HG03196 (cell line): ENCODE results near the gene HSPA4.
A peak's percentile ranks its signal among the peaks of the same experiment; 100 is the strongest.
"Not testable (repeated sequence)": the region's sequence is repeated elsewhere in the genome, so short reads cannot be mapped to it uniquely, and the experiment has no call there.

Experiments used
- ATAC-seq: cut with Tn5 transposase; IDR thresholded peaks from one replicate; pipeline ENCODE4 v1.9.1; 2021; ENCODE audit not compliant: unreplicated experiment

The HSPA4 gene

DNA sequence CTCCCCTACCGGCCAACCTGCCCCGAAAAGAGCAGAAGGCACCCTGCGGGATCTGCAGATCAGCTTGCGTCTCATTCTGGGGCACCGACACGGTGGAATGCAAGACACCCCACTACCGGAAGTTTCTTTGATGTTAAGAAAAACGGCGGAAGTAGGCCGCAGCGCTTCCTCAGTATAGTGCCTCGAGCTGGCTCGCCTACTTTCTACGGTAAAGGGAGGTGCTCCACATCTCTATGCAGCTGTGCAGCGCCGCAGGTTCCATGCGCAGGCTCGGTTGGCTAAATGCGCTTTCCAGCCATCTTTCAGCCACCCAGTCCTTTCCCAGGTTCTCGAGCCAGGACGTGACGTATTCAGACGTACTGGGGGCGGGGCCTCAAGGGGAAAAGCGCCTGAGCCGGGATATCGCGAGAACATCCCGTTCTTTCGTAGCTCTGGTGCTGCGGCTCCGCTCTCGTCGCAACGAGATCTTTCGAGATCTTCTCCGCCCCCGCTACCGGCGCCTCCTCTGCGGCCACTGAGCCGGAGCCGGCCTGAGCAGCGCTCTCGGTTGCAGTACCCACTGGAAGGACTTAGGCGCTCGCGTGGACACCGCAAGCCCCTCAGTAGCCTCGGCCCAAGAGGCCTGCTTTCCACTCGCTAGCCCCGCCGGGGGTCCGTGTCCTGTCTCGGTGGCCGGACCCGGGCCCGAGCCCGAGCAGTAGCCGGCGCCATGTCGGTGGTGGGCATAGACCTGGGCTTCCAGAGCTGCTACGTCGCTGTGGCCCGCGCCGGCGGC is at the start of gene HSPA4:
Gene HSPA4 (plus strand): TSS at position 472 of the 775 bp plus-strand sequence. CDS start 238 bp downstream, at position 710.
- peak; percentile 78 for ATAC-seq

DNA sequence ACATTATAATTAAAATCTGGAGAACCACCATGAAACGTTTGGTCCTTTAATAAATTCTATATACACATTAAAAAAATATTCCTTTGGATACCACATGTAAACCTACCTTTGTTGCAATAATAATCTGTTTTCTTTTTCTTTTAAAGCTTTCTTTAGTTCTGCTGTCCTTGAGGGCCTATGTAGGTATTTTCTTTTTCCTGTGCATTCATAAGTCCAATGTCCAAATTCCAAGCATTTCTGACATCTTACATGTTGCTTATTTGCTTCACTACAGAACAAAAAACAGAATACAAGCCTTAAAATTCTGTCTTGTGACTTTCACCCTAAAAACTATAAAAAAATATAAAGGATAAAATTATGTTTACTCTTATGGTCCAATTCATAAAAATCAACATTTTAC is 45.2 kb upstream of the HSPA4 start:
- ATAC-seq: no peak

DNA sequence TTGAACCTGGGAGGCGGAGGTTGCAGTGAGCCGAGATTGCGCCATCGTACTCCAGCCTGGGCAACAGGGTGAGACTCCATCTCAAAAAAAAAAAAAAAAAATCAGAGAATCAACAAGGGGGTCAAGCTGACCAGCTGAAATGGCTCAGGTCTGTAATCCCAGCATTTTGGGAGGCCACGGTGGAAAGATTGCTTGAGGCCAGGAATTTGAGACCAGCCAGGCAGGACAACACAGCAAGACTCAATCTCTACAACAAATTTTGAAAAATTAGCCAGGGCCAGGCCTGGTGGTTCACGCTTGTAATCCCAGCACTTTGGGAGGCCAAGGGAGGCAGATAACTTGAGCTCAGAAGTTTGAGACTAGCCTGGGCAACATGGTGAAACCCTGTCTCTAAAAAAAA is 43.4 kb upstream of the HSPA4 start:
- ATAC-seq: not testable (repeated sequence)

DNA sequence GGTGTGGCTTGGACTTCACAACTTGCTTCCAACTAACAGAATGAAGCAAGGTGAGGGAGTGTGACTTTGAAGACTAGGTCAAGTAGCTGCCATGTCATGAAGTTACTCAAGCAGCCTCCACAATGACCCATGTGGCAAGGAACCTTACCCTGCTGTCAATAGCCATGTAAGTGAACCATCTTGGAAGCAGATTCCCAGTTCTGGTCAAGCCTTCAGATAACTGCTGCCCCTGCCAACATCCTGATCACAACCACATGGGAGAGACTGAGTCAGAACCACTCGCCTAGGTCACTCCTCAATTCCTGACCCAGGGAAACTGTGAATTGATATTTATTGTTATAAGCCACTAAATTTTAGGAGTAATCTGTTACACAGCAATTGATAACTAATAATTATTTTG is 36.3 kb upstream of the HSPA4 start:
- ATAC-seq: no peak

DNA sequence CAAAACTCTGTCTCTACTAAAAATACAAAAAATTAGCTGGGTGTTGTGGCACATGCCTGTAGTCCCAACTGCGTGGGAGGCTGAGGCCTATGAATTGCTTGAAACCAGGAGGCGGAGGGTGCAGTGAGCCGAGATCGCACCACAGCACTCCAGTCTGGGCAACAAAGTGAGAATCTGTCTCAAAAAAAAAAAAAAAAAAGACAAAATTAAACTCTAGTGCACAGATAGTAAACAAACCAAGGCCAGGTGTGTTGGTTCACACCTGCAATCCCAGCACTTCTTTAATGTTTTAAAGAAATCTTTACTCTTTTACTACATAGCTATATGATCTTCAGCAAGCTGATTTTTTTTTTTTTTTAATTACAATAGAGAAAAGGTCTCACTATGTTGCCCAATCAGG is 33.8 kb upstream of the HSPA4 start:
- ATAC-seq: no peak

DNA sequence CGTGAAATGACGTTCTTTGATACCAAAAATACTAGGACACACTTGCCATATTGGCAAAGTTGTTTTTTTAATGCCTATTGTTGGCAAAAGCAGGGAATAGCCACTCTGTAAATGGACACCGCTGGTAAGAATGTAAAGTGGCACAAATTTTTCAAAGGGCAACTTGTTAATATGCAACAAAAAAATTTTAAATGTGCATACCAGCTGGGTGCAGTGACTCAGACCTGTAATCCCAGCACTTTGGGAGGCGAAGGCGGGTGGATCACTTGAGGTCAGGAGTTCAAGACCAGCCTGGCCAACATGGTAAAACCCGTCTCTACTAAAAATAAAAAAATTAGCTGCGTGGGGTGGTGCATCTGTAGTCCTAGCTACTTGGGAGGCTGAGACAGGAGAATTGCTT is 32.3 kb upstream of the HSPA4 start:
- ATAC-seq: not testable (repeated sequence)

DNA sequence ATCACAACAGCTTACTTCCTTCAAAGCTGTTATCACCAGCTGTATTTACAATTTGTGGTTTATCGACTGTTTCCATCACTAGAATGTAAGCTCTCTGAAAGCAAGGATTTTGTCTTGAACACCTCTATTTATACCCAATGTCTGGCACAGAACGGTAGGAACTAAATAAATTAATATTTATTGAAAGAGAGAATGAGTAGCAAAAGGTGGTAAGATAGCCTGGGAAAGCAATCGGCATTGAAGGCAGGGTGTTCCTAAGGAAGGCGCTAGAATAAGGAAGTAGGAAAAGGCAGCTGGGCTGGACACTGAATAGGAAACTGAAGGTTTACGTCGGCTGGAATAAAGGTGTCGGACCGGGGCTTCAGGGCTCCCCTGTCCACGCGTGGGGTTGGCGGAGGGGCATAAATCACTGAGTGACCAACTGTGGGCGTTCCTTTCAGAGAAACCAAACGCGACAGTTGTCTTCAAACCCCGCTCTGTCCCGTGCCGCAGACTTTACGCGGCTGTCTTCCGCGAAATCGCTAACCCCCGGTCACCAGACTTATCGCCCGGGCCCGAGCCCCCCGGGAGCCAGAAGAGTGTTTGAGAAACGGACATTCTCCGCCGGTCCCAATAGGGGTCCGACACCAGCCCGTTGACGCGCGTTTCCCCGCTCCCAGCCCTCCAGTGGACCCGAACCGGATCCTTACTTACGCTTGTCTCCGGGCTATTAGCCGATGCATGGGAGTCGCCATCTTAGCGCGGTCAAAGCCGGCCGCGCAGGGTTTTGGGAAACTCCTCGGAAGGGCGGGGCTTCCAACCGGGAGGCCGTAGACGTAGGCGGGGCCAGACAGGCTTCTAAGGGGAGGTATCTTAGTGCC is 25.8 kb upstream of the HSPA4 start, which contains the start of gene ZCCHC10:
Gene ZCCHC10 (minus strand): TSS at position 746 of the 860 bp plus-strand sequence. CDS start 12 bp downstream, at position 734.
- ATAC-seq: peak; percentile 97

DNA sequence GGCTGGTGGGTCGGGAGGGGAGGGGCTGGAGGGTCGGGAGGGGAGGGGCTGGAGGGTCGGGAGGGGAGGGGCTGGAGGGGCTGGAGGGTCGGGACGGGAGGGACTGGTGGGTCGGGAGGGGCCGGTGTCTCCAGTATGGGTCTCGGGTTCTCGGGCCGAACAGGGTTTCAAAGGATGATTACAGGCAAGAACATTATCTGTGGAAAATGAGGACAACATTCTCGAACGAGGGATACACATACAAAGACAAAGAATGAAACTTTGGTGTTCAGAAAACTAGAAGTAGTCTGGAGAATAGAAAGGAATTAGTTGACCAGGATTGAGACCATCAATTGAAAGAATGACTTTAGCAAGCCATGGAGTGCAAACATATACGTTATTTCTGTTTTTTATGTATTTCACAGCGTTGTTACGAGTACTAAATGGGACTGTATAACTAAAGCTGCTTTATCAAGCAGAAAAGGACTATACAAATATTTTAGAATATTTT is 25.1 kb upstream of the HSPA4 start:
- no peak for ATAC-seq

DNA sequence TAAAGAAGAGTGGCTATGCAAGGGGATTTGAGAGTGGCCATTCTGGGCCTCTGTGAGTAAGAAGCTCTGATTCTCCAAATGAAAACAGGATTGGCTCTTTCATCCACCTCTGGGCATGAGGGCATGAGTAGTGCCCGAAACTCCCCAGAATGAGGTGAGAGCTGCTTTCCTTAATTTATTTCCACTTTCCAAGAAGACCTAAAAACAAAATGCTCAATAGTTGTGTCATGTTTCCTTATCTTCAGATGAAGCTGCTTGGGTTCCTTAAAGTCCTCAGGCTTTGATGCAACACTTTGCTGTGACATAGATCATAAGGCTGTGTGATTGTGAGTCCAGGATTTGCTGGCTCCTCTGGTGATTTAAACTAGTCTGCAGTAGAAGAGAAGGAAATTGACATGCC is 22.4 kb upstream of the HSPA4 start:
- no peak for ATAC-seq

DNA sequence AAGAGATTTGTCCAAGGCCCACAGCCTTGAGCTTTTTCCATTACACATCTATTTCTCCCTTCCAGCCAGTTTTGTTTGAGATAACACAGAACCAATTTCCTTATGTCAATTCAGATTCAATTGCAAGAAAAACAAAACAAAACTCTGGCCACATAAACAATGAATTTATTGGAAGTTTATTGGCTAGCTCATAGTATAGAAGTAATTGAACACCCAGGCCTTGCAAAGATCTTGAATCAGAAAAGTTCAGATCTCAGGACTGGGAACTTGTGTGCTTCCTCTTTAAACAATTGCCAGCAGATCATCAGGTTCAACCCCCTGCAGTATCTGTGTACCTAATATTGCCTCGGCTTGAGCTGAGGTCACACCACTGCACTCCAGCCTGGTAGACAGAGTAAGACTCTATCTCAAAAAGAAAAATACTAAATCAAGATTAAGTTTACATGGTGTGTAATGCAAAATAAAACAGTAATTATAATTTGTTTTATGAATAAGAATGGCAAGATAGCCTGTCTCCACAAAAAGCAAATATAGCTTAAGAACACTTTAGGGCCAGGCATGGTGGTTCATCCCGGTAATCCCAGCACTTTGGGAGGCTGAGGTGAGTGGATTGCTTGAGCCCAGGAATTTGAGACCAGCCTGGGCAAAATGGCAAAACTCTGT is 21.3 kb upstream of the HSPA4 start:
- no peak for ATAC-seq

DNA sequence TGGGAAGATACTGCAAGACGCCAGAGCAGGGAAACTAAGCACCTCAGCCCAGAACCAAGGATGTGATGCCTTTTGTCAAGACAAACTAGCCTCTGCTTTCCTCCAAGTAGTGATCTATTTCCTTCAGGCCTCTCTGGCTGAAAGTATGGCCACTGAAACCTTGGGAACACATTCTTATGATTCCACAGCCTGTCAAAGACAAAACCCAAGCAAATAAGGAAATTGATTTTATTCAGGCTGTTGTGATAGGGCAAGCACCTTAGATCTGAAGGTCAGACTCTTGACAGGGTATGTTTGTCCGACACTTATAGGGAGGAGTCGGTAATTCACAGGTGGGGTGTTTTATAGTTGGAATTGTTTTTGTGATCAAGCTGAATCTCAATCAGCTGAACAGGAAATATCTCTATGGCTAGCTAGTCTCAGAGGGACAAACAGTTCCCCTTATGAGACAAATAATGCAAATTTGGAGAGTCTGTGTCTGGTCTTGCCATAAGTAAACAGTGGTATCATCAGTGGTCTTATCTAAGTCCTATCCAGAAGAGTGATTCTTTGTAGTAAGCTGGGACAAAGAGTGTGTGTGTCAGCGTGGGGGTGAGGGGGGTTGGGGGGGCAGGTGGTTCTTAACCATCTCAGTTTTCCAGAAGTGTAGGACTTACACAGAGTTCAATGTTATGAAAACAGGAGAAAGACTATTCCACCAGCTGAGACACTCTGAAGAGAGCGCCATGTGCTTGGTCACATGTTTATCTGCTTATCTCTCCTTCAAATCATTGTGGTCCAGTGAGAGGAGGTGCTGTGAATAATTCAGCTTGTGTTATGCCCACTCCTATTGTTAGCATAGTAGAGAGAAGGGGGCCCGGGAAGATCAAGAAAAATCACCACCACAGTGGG is 18.7 kb upstream of the HSPA4 start:
- no peak for ATAC-seq

DNA sequence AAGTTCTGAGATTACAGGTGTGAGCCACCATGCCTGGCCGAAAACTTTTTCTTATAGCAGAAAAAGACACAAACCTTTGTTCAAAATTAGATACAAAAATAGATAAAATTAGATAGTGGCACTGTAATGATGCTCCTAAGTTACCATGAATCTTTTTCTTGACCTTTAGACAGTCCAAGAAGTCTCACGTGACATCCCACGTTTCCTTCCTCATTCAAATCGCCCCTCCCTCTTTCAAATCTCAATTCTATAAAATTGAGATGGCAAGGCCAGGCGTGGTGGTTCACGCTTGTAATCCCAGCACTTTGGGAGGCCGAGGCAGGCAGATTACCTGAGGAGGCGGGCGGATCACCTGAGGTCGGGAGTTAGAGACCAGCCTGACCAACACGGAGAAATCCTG is 17.7 kb upstream of the HSPA4 start:
- ATAC-seq: no peak

DNA sequence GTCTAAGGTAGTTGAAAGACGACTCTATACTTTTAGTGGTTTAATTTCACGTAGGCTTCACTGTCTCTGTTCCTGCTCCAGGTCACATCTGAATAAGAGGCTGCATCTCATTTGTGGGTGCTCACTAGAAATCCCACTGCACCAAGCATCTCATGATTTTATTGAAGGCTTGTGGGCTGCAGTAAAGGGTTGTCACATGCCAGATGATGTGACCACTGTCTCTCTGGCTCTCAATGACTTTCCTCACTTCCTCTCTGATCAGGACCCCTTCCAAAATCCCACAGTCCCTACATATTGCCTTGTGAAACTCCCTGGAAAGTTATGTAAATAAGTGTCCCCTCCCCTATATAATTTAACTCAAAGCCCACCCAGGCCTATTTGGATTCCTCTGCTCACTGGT is 16.6 kb upstream of the HSPA4 start:
- no peak for ATAC-seq

DNA sequence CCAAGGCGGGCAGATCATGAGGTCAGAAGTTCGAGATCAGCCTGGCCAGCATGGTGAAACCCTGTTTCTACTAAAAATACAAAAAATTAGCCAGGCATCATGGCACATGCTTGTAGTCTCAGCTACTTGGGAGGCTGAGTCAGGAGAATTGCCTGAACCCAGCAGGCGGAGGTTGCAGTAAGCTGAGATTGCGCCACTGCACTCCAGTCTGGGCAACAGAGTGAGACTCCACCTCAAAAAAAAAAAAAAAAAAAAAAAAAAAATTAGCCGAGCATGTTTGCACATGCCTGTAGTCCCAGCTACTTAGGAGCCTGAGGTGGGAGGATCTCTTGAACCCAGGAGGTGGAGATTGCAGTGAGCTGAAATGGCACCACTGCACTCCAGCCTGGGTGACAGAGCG is 15.1 kb upstream of the HSPA4 start:
- ATAC-seq: not testable (repeated sequence)

DNA sequence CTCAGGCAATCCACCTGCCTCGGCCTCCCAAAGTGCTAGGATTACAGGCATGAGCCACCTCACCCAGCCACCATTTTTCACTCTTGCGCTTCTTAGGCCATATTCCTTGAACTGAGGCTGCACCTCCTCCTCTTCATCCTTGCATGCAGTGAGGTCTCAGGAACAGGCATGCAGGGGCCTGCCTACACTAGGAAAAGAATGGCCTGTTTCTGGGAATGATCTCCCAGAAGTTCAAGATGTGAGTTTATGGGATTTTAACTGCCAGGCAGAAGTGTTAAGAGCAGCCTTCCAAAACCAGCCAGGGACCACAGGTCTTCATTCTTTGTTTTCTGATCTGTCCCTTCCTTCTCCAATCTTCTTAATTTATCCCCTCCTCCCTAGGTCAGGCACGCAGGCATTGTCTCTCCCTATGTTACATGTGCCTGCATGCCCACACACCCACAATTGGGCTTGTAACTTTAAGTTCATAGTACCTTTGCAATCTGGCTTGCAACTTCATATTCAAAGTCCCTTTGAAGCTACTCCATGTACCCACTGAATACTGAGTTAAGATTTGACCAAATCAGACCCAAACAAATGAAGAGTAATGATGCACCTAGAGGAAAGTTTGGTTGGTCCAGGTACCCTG is 10.5 kb upstream of the HSPA4 start:
- no peak for ATAC-seq

DNA sequence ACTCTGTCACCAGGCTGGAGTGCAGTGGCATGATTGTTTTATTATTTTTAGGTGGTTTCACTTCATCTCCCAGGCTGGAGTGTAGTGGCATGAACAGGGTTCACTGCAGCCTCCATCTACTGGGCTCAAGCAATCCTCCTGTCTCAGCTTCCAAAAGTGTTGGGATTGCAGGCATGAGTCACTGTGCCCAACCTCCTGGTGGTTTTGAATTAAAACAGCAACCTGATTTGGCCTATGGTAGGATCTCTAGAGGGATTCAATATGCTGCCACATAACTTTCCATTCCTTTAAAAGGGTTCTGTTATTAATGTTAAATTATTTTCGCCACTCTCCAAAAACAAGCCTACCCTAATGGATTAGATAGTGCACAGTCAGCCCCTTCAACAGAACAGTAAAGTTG is 9.9 kb upstream of the HSPA4 start:
- ATAC-seq: no peak

DNA sequence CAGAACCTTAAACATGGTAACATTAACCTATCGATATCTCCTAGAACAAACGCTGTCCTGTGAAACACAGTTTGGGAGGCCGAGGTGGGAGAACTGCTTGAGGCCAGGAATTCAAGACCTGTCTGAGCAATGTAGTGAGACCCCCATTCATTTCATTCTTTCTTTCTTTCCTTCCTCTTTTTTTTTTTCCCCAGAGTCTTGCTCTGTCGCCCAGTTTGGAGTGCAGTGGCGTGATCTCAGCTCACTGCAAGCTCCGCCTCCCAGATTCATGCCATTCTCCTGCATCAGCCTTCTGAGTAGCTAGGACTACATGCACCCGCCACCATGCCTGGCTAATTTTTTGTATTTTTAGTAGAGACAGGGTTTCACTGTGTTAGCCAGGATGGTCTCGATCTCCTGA is 5.3 kb upstream of the HSPA4 start:
- ATAC-seq: not testable (repeated sequence)

DNA sequence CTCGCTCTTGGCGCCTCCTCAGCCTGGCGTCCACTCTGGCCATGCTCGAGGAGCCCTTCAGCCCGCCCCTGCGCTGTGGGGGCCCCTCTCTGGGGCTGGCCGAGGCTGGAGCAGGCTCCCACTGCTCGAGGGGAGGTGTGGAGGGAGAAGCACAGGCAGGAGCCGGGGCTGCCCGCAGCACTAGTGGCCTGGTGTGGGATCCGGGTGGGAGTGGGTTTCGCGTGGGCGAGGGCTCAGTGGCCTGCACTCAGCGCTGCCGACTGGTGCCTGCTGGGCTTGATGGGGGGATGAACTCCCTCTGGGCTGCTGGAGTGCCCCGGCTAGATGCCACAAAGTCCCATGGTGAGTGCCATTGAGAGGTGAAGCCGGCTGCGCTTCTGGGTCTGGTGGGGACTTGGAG is 4.4 kb upstream of the HSPA4 start:
- ATAC-seq: no peak

DNA sequence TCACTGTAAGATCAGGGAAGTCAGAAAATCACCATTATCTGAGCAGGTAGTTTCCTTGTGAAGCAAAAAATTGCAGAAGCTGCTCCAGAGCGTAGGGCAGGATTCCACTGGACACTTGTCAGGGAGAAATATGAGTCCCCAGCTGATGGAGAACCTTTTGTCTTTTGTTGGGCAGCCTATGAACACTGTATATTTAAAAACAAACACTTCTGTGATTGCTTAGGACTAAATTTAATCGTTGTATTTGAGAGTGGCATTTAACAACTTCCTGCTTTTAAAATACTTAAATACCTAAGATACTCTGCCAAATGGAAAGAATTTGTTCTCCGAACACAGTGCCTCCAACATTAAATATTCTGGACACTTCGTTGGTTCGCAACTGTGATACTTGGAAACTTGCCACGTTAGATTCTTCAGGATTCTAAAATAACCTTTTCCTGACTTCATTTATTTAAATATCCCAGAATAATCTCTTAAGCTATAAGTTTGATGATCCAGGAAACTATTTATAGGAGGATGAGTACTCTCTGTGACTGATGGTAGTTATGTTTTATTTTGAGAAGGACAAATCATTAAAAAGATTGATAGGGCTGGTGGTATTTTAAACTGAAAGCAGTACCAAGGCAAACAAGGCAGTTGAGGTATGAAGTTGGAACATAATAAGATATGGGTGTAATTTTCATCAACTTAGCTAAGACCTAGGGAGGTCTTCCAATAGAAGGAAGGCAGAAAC is 2.7 kb upstream of the HSPA4 start:
- no peak for ATAC-seq
